Fibroblast of lung (primary cell): ENCODE results near the gene ITK. TPM values are rescaled to one million over a fixed set of nuclear protein-coding genes. Genes with fewer than 3 reads are reported as not detected.

ENCODE experiments used
- DNase-seq, 2 donors: peaks; one replicate each; pipeline versions ENCODE4 v3.0.0 to v3.0.0-alpha.2; 2010; ENCODE audit warnings: low read depth in 2 of 2
- H2AFZ ChIP-seq: 2 replicates; pipeline ENCODE4 v1.5.1; 2012; ENCODE audit warnings: low read length, control low read depth, inconsistent platforms
- H3K27ac ChIP-seq: 2 replicates; pipeline ENCODE4 v1.5.1; 2011; ENCODE audit warnings: low read length, control low read depth; ENCODE audit not compliant: insufficient read depth
- H3K27me3 ChIP-seq: 2 replicates; pipeline ENCODE4 v1.5.1; 2011; ENCODE audit warnings: mild to moderate bottlenecking, low read length; ENCODE audit not compliant: control insufficient read depth, insufficient read depth
- H3K36me3 ChIP-seq: 2 replicates; pipeline ENCODE4 v1.5.1; 2011; ENCODE audit warnings: low read length; ENCODE audit not compliant: control insufficient read depth, insufficient read depth
- H3K4me1 ChIP-seq: 2 replicates; pipeline ENCODE4 v1.5.1; 2011; ENCODE audit warnings: low read length; ENCODE audit not compliant: control insufficient read depth, insufficient read depth; ENCODE audit errors: extremely low read depth
- H3K4me2 ChIP-seq: 2 replicates; pipeline ENCODE4 v1.5.1; 2011; ENCODE audit warnings: low read length, control low read depth; ENCODE audit not compliant: insufficient read depth; ENCODE audit errors: extremely low read depth
- H3K4me3 ChIP-seq, 4 experiments: fragments of 200-600 bp in 1 of 4; sonication (generic) in 1 of 4; replicated peaks in 1 of 4; 2 replicates each; pipeline ENCODE4 v1.5.1; 2011 to 2016; ENCODE audit warnings: low read length in 4 of 4, low read depth in 3 of 4, mild to moderate bottlenecking in 3 of 4, control low read depth in 2 of 4, inconsistent platforms in 1 of 4, mixed read lengths in 1 of 4; ENCODE audit not compliant: insufficient read depth in 1 of 4; ENCODE audit errors: control extremely low read depth in 1 of 4
- H3K79me2 ChIP-seq: 2 replicates; pipeline ENCODE4 v1.5.1; 2012; ENCODE audit warnings: mild to moderate bottlenecking, low read length, inconsistent platforms; ENCODE audit not compliant: control insufficient read depth, insufficient read depth
- H3K9ac ChIP-seq: 2 replicates; pipeline ENCODE4 v1.5.1; 2011; ENCODE audit warnings: mild to moderate bottlenecking, low read length, control low read depth; ENCODE audit not compliant: insufficient read depth
- H3K9me3 ChIP-seq: 2 replicates; pipeline ENCODE4 v1.5.1; 2012; ENCODE audit warnings: low read depth, low read length; ENCODE audit not compliant: control insufficient read depth, insufficient read depth
- H4K20me1 ChIP-seq: 2 replicates; pipeline ENCODE4 v1.5.1; 2011; ENCODE audit warnings: low read length; ENCODE audit not compliant: control insufficient read depth, insufficient read depth; ENCODE audit errors: extremely low read depth
- EZH2 ChIP-seq: IDR thresholded peaks from 2 replicates; pipeline ENCODE4 v1.5.1; 2012; ENCODE audit warnings: low read length, control low read depth, mild to moderate bottlenecking; ENCODE audit errors: missing control alignments
- polyA plus RNA-seq, 2 donors: library from polyadenylated mRNA; depleted of rRNA in 1 of 2; stranded (reverse) in 1 of 2; unstranded in 1 of 2; fragments of >200 nt; gene quantifications; 2 replicates each; pipeline ENCODE4 v1.2.1, GENCODE V29; 2011 to 2012; ENCODE audit warnings: missing spikeins in 1 of 2
- total RNA-seq: library from RNA; depleted of rRNA; stranded (reverse); fragments of >200 nt; gene quantifications from 2 replicates; pipeline ENCODE4 v1.2.1, GENCODE V29; 2014
- TF ChIP-seq, protein P1 (sequence below), 2 donors: IDR thresholded peaks in 1 of 2; conservative IDR thresholded peaks in 1 of 2; 1 replicate in 1 of 2; 2 replicates in 1 of 2; pipeline ENCODE4 v1.5.1; 2011 to 2012; ENCODE audit warnings: low read length in 2 of 2, control low read depth in 1 of 2, inconsistent platforms in 1 of 2, low read depth in 1 of 2, mild to moderate bottlenecking in 1 of 2

The ITK gene
- total and polyA plus RNA-seq, 2 donors (not counting 1 experiment from before 2014, with no cell fraction given) = 0.17 TPM; not detected in 1

- Histone ChIP-seq H2AFZ (no peak overlapping the region), H3K27me3 (no peaks in the 10 kb centered on the region), H4K20me1 (no peaks in the 10 kb centered on the region), H3K4me1 (no peaks in the 10 kb centered on the region), H3K9ac (no peak overlapping the region), H3K36me3 (no peaks in the 10 kb centered on the region), H3K9me3 (no peaks in the 10 kb centered on the region), H3K79me2 (no peaks in the 10 kb centered on the region), H3K27ac (no peak overlapping the region), H3K4me2 (no peak overlapping the region), H3K4me3 (no peak overlapping the region)
- TF ChIP-seq, protein P1, sequence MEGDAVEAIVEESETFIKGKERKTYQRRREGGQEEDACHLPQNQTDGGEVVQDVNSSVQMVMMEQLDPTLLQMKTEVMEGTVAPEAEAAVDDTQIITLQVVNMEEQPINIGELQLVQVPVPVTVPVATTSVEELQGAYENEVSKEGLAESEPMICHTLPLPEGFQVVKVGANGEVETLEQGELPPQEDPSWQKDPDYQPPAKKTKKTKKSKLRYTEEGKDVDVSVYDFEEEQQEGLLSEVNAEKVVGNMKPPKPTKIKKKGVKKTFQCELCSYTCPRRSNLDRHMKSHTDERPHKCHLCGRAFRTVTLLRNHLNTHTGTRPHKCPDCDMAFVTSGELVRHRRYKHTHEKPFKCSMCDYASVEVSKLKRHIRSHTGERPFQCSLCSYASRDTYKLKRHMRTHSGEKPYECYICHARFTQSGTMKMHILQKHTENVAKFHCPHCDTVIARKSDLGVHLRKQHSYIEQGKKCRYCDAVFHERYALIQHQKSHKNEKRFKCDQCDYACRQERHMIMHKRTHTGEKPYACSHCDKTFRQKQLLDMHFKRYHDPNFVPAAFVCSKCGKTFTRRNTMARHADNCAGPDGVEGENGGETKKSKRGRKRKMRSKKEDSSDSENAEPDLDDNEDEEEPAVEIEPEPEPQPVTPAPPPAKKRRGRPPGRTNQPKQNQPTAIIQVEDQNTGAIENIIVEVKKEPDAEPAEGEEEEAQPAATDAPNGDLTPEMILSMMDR (conservative IDR thresholded peaks at IDR 0.05 in 1 of 2, IDR thresholded peaks at IDR 0.05 in 1 of 2; ENCODE audit: low read depth in 1 of 2, low read length in 2 of 2) = no peak
- TF ChIP-seq EZH2 = no peak
- DNase-seq = no peak
Observed at GRCh38 chr5:157301066-157301465, 120.4 kb downstream of the ITK start.

DNA sequence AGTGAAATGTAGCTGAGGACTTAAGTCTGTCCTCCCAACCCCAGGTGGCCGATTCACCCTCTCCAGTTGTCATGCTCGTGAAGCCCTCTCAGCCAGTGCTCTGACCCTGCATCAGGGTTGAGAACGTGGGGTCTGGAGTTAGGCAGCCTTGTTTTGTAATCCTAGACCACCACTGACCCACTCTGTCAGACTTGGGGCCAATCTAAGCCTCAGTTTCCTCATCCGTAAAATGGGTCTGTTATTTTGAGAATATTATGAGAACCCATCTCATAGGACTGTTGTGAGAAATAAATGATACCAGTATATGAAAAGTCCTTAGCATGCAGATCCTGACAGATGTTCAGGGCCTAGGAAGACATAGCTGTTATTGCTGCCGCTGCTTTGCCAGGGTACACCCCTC lies 122.4 kb downstream of the ITK start:
- no peaks in the 10 kb centered on the region for H3K27me3 ChIP-seq
- H4K20me1 ChIP-seq = no peaks in the 10 kb centered on the region
- H3K4me3 ChIP-seq = no peak overlapping the region
- H3K4me1 ChIP-seq = no peaks in the 10 kb centered on the region
- DNase-seq = no peak
- H3K79me2 ChIP-seq = no peaks in the 10 kb centered on the region
- no peaks in the 10 kb centered on the region for H3K9me3 ChIP-seq
- H3K27ac ChIP-seq = no peak overlapping the region
- H2AFZ ChIP-seq = no peak overlapping the region
- TF ChIP-seq, protein P1 (conservative IDR thresholded peaks at IDR 0.05 in 1 of 2, IDR thresholded peaks at IDR 0.05 in 1 of 2; ENCODE audit: low read depth in 1 of 2, low read length in 2 of 2) = no peak
- no peak for TF ChIP-seq EZH2
- H3K9ac ChIP-seq = no peak overlapping the region
- no peak overlapping the region for H3K4me2 ChIP-seq
- no peaks in the 10 kb centered on the region for H3K36me3 ChIP-seq

DNA sequence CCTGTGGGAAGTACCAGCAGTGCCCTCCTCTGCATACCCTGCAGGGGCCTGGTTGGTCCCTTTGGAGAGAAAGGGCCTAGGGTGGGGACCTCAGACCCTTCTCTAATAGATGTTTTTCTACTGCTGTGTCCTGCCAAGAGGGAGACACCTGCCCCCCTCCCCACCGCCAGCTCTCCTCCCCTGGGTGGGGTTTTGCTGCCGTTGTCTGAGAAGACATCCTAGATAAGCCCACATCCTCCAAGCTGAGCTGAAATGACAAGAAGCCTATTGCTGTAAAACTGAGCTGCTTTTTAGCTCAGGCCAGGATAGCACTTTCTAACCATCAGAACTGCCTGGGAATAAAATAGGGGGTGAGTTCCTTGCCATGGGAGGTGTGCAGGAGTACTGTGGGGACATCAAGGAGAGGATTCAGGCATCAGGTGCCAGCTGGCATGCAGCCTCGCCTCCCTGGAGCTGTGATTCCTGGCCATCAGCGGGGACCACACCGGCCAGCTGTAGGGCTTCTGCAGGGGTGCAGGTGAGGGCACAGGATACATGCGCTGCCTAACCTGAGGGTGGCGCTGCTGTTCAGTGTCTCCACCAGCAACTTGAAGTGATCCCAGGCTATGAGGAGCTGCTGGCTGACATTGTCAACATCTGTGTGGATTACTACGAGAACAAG lies 123.2 kb downstream of the ITK start:
- DNase-seq = no peak
- Histone ChIP-seq H2AFZ (no peak overlapping the region), H3K36me3 (no peaks in the 10 kb centered on the region), H3K27me3 (no peaks in the 10 kb centered on the region), H3K27ac (no peak overlapping the region), H3K4me1 (no peaks in the 10 kb centered on the region), H3K9ac (no peak overlapping the region), H3K9me3 (no peaks in the 10 kb centered on the region), H3K79me2 (no peaks in the 10 kb centered on the region), H3K4me3 (no peak overlapping the region), H3K4me2 (no peak overlapping the region), H4K20me1 (no peaks in the 10 kb centered on the region)
- TF ChIP-seq EZH2 = no peak
- TF ChIP-seq, protein P1 (conservative IDR thresholded peaks at IDR 0.05 in 1 of 2, IDR thresholded peaks at IDR 0.05 in 1 of 2; ENCODE audit: low read depth in 1 of 2, low read length in 2 of 2) = peak in 1 of 2 donors; percentile 6

Other genes starting within 250 kb of the ITK start
- gene TIMD4, start 217.6 kb upstream of the ITK start, total RNA-seq = not detected in 2 replicates
- gene TIMD4, start 217.6 kb upstream of the ITK start, polyA plus RNA-seq = not detected in 2 replicates
- not detected in 2 replicates for gene HAVCR1, start 121.7 kb upstream of the ITK start, total RNA-seq
- not detected in 2 replicates for gene HAVCR1, start 121.7 kb upstream of the ITK start, polyA plus RNA-seq
- gene HAVCR2, start 71.8 kb upstream of the ITK start, total RNA-seq = 2.5 and 3.6 TPM in 2 replicates
- 0.41 and 0.56 TPM in 2 replicates for gene HAVCR2, start 71.8 kb upstream of the ITK start, polyA plus RNA-seq
- 9.8 and 11.4 TPM in 2 replicates for gene MED7, start 38.0 kb upstream of the ITK start, total RNA-seq
- 15.1 and 17.5 TPM in 2 replicates for gene MED7, start 38.0 kb upstream of the ITK start, polyA plus RNA-seq
- gene GARIN3, start 14.6 kb upstream of the ITK start, total RNA-seq = not detected in 2 replicates
- not detected in 2 replicates for gene GARIN3, start 14.6 kb upstream of the ITK start, polyA plus RNA-seq
- gene CYFIP2, start 85.3 kb downstream of the ITK start, total RNA-seq = 16.4 and 27.6 TPM in 2 replicates
- 5.0 and 6.5 TPM in 2 replicates for gene CYFIP2, start 85.3 kb downstream of the ITK start, polyA plus RNA-seq